Measurements from ENCODE around the gene LUC7L2.

DNA sequence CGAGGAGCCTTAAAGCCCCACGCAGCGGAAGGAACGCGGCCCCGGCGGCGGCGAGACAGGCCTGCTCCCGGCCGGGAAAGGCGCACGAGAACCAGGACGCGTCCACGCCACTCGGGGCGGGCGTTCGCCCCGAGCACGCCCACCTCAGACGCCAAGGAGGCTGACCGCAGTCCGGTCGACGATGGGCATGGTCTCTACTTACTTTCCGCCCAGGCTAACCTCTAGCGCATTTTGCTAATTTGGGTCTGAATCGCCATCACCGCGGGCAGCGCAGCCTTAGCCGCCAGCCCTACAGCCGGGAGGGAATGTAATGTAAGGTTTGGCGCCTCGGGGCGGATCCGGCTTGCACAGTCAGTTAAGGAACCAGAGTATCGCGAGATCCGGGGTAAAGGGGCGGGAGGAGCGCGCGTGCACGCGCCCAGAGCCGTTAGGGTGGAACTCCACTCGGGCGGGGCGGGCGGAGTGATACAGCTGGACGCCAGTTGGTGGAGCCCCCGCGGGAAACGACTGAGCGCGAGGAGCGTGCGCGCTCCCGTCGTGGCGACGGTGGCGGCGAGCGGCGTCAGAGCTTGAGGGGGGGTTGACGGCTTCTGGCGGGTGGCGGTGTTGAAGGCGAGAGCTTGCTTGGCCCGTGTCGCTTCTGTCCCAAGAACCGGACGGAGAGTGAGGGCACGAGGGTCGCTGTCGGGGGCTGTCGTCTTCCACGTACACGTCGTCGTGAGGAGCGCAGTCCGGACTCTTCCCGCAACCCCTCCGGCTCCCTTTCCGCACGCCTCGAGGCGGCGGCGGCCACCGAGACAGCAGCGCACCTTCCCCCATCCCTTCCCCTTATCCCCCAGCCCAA is at the start of gene LUC7L2:
- TF ChIP-seq GATA3 (IDR thresholded peaks at IDR 0.05; ENCODE audit: low read depth, low read length) (no peak), GATA2 (IDR thresholded peaks at IDR 0.05; ENCODE audit: low read depth, low read length) (no peak)
